GM18519 (cell line): ENCODE data around the gene NKG7.

Experiments used
- ATAC-seq: cut with Tn5 transposase; IDR thresholded peaks from one replicate; pipeline ENCODE4 v1.9.1; 2021; ENCODE audit warnings: mild to moderate bottlenecking, moderate library complexity; ENCODE audit not compliant: unreplicated experiment, low FRiP score

The NKG7 gene

GRCh38 chr19:51365211-51365964, 7.1 kb downstream of the NKG7 start:
- ATAC-seq: no peak

GRCh38 chr19:51364200-51365106, 8.0 kb downstream of the NKG7 start:
- no peak for ATAC-seq

GRCh38 chr19:51361239-51361638, 11.2 kb downstream of the NKG7 start:
- ATAC-seq: no peak

- ATAC-seq: no peak
Measured at GRCh38 chr19:51359294-51359693, 13.2 kb downstream of the NKG7 start.

GRCh38 chr19:51357952-51358351, 14.5 kb downstream of the NKG7 start:
- ATAC-seq: no peak

GRCh38 chr19:51356159-51356801, 16.2 kb downstream of the NKG7 start:
- no peak for ATAC-seq

GRCh38 chr19:51354742-51355148, 17.7 kb downstream of the NKG7 start:
- no peak for ATAC-seq

GRCh38 chr19:51354103-51354741, 18.2 kb downstream of the NKG7 start:
- ATAC-seq: no peak

GRCh38 chr19:51352783-51353360, 19.6 kb downstream of the NKG7 start:
- no peak for ATAC-seq

- ATAC-seq: no peak
Measured at GRCh38 chr19:51351266-51351990, 21.0 kb downstream of the NKG7 start.

GRCh38 chr19:51347209-51347928, 25.1 kb downstream of the NKG7 start:
- ATAC-seq: no peak

- ATAC-seq: no peak
Measured at GRCh38 chr19:51346742-51347141, 25.7 kb downstream of the NKG7 start.

GRCh38 chr19:51345076-51345620, 27.3 kb downstream of the NKG7 start:
- no peak for ATAC-seq

- ATAC-seq: no peak
Measured at GRCh38 chr19:51342631-51343569, 29.6 kb downstream of the NKG7 start.

- ATAC-seq: no peak
Measured at GRCh38 chr19:51341976-51342580, 30.4 kb downstream of the NKG7 start, which contains the start of gene VSIG10L. Gene VSIG10L, minus strand, starts transcription at chr19:51342139. Its CDS starts 15 bp downstream, at chr19:51342124.

- no peak for ATAC-seq
Measured at GRCh38 chr19:51341066-51341465, 31.4 kb downstream of the NKG7 start.
